CD1c-positive myeloid dendritic cell (primary cell): ENCODE data around the gene LRRC53.

Experiments
- DNase-seq: peaks from one replicate; pipeline ENCODE4 v3.0.0-alpha.2; 2016; ENCODE audit errors: extremely low spot score

LRRC53 gene

DNA sequence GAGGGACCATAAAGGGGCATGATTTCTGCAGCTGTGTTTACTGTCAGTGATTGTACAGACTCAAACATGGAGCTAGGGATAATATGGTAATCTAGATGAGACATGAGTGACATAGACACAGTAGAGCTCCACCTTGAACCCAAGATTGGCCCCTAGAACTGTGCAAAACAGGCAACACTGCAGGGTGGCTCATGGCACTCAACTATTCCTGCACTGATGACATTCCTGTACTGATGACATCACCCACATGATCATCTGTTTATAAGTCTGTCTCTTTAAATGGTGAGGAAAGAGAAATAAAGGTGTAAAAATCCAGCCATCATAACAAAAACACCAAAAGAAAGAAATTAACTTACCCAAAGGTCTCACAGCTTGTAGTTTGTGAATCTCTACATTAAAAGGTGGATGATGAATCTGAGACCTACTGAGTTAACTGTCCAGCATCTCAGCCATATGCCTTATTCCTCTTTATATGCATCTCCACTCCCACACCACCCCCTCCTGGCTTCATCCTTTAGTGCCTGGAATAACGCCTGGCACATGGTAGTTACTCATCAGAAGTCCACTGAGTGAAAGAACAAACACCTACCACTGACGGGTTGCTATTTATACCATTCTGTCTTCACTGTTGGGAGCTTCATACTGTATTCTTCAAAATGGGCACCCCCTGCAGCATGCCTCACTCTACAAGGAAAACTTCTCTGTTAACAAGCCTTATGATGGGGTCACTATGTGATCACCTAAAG is at the start of gene LRRC53:
Gene LRRC53 (minus strand): TSS at position 442 of the 746 bp plus-strand sequence. CDS start 29,262 bp downstream, outside the sequence.
- DNase-seq = no peak

- DNase-seq = no peak
Observed at GRCh38 chr1:74549932-74550331, 37.5 kb upstream of the LRRC53 start.

- no peak for DNase-seq
Observed at GRCh38 chr1:74548961-74549750, 36.7 kb upstream of the LRRC53 start.

GRCh38 chr1:74545821-74546220 is 33.4 kb upstream of the LRRC53 start:
- DNase-seq = no peak

DNA sequence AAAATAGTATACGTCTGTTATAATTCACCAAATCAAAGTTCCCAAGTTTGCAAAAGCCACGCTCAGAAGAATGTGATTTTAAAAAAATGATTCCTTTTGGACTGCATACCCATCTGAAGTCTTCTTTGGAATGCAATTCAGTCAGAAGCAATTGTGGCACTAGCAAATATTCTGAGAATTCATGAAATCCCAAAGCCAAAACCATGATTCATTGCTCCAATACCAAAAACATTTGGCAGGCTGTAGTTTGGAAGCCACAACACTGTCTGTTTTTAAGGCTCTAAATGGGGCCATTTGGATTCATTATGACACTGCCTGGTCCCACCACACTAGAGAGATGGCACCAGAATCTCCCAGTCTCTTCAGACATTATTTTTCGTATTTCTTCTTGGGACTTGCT is 21.8 kb upstream of the LRRC53 start:
- DNase-seq = no peak

- DNase-seq = no peak
Observed at GRCh38 chr1:74531796-74532195, 19.4 kb upstream of the LRRC53 start.

- DNase-seq = no peak
Observed at GRCh38 chr1:74530892-74531291, 18.5 kb upstream of the LRRC53 start.

- no peak for DNase-seq
Observed at GRCh38 chr1:74528123-74528522, 15.7 kb upstream of the LRRC53 start.

DNA sequence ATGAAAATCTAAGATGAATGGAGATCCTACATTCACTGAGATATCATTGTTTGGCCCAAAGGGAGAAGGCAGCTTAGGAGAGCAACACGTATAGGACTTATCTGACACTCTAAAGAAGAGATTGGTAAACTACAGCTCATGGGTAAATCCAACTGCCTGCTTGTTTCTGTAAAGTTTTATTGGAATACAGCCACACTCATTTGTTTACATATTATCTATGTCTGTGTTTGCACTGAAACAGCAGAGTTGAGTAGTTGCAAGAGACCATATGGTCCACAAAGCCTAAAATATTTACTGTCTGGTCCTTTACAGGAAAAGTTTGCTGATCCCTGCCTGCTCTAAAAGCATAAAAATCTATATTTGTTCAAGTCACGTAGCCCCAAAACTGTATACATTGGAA is 14.3 kb upstream of the LRRC53 start:
- DNase-seq = no peak

DNA sequence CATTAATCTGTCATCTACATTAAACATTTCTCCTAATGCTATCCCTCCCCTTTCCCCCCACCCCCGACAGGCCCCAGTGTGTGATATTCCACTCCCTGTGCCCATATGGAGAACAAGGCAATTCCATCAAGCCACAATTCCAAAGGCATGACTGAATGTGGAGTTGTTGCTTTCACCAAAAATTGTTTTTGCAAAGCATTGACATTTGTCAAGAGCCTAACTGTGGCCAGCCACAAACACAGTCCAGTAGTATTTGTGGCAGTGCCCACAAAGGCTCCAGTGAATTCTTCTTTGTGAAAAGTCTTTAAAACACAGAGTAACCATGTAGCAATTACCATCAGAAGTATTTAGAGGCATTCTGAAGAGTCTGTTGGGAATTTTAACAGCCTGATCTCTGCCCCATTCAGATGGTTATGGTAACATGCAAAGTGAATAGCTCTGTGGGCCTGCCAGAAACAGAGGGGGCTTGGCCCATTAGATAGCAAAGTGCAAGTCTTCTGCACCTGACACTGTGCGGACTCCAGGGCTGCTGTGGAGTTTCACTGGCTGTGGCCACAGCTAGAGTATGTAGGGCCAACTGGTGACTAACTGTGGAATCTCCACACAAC is 11.6 kb upstream of the LRRC53 start:
- DNase-seq = no peak

GRCh38 chr1:74522148-74522547 is 9.7 kb upstream of the LRRC53 start:
- no peak for DNase-seq

DNA sequence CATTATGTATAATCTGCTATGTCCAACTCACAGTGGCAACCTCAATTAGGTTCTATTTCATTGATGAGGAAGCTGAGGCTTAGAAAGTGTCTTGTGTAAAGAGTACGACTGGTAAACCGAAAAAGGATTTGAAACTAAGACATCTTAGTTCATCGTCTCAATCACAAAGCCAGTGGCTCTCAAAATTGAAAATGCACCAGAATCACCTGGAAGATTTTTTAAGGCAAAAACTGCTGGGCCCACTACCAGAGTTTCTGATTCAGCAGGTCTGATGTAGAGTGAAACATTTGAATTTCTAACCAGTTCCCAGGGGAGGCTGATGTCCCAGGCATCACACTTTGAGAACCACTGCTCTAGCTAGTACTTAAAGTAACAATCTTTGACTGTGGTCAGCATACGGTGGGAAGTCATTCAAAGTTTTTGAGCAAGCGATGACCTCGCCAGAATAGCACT is 5.2 kb upstream of the LRRC53 start:
- DNase-seq = no peak

- no peak for DNase-seq
Observed at GRCh38 chr1:74513411-74514300, 1.2 kb upstream of the LRRC53 start.

DNA sequence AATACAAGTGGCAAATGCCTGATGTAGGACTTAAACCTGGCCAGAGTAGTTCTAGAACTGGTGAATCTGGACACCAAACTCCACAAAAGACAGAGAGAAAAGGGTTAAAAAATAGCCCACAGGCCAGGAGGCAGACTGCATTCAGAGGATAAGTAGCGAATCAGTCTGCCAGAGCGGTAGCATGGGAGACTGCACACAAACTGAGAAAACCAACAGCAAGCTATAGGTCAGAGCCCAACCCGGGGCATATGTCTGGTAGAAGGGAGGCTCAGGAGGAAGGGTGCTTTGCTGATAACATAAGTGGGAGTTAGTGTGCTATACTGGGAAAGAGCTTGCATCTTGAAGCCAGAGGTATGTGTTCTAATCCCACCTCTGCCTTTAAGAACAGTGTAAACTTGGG is 4.0 kb downstream of the LRRC53 start:
- no peak for DNase-seq

DNA sequence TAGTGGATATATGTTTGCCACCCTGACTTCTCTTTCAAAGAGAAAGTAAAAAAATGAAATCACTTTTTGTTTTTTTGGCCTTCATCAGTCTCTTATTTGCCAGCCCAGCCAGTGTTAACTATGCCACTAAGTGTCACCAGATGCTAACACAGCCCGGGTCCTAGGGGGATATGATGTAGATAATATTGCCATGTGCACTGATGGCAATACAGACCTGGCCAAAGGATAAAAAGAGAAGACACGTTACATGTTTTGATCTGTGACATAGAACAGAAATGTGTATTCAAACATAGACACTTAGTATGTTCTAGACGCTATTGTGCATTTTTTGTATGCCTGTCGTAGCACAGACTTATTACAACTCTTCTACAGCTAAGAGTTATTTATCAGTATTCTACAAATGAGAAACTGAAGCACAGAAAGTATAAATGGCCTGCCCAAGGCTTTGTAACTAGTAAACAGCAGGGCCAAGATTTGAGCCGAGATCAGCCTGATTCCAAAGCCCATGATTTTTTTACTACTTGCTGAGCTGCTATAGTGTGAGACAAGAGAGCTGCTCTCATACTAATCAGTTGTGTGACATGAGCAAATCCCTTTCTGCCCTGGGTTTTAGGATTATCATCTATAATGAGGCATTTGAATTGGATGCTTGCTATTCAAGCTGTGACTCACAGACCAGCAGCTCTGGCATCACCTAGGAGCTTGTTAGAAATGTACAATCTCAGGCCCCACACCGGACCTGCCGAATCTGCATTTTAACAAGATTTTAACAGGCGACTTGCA is 6.3 kb downstream of the LRRC53 start:
- no peak for DNase-seq

DNA sequence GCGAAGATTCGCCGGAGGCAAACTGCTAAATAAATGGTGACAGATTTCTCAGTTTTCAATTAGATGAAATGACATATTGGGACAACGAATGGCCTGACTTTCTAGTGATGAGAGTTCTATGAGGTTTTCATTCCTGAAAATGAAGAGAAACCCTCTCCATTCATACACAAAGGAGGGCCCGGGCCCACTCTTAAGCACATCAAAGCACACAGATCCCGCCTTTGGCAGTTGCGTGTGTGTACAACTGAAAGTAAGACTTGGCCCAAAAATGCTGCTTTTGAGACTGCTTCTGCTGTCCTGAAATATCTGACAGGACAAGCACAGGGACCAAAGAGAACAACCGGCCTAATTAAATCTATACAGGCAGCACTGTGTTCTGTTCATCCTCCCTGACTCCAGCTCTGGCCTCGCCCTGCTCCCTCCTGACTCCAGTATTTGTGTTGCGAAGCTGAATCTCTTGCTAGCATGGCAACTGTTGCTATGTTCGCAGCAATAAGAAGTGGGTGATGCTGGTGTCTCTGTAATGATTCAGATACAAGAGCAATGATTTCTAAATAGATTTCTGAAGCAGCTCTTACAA is 7.4 kb downstream of the LRRC53 start:
- DNase-seq = no peak

- DNase-seq = peak; percentile 25
Observed at GRCh38 chr1:74504125-74504932, 8.1 kb downstream of the LRRC53 start.

DNA sequence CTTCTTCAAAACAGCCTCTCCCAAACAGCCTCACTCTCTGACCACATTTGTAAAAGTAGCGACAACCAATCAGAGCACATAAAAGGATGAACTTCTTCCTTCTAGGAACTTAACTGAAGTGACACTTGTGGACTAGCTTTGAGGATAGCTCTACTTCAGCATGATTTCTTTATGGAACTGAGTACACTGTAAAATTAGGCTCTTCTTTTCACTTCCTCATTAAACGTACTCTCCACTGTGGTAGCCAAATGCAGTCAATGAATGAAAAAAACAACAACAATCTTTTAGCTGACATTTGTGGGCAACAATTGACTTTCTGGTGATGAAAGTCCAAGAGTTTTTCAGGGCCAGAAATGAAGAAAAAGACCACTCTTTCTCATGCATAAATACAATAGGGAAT is 9.6 kb downstream of the LRRC53 start:
- DNase-seq = no peak

DNA sequence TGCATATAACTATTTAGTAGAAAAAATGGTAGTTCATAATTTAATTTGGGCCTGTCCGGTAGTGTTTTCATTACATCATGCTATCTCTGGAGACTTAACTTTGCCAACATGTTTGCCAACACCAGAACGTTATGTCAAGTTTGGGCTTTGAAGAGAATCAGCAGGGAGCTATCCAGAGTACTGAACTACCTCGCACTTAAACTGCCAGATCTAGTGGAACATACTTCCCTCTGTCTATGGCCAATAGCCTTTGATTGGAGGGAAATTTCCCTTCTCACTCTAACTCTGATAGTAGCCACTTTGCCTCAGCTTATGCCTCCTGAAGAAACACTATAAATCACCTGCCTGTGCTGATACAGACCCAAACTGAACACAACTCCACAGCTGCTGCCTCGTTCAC is 10.0 kb downstream of the LRRC53 start:
- DNase-seq = no peak

- DNase-seq = no peak
Observed at GRCh38 chr1:74498901-74499300, 13.5 kb downstream of the LRRC53 start.
